HepG2 (cell line): Measurements from ENCODE around the gene DMXL2. TPM values are rescaled to one million over a fixed set of nuclear protein-coding genes. Genes with fewer than 3 reads are reported as not detected.

Source experiments
- ATAC-seq: fragments of 200-7000 bp; cut with Tn5 transposase; 3 replicates; pipeline ENCODE4 v1.9.1; 2020; ENCODE audit warnings: mild to moderate bottlenecking, moderate library complexity
- BruUV-seq: library from RNA; stranded (reverse); fragments of 400-500 nt; replicated peaks from 2 replicates; lab custom pipeline; 2021; lab: Mats Ljungman, UMichigan
- CTCF ChIA-PET: fragments of 300-600 bp; formaldehyde crosslinking; extraction: SDS; loops from one replicate; lab custom pipeline; 2021; ENCODE audit warnings: low total read pairs, inconsistent platforms, low intra/inter-chr PET ratio; lab: Yijun Ruan, JAX
- POLR2A ChIA-PET: fragments of 350-600 bp; sonication (Branson Sonifier 250); formaldehyde crosslinking; loops from one replicate; lab custom pipeline; 2020; ENCODE audit warnings: antibody characterized with exemption, inconsistent platforms; lab: Yijun Ruan, JAX
- DNase-seq: peaks from one replicate; pipeline ENCODE4 v3.0.0-alpha.2; 2015; ENCODE audit warnings: low spot score
- FAIRE-seq: peaks from 3 replicates; lab custom pipeline; 2011; peaks lifted over from hg19 to GRCh38; lab: Jason Lieb, UNC
- H2AFZ ChIP-seq: one replicate; pipeline ENCODE4 v1.6.1; 2011; ENCODE audit warnings: low read length, inconsistent platforms
- H3K27ac ChIP-seq: fragments of 300-600 bp; 3 replicates; pipeline ENCODE4 v1.8.0; 2011; ENCODE audit warnings: mixed run types, mild to moderate bottlenecking, mixed read lengths, low read length, inconsistent platforms; ENCODE audit not compliant: insufficient read depth; ENCODE audit errors: extremely low read length
- H3K27me3 ChIP-seq, 2 experiments: fragments of 200-600 bp in 1 of 2; 2 replicates in 1 of 2; 3 replicates in 1 of 2; pipeline versions ENCODE4 v1.6.0 to v1.8.0; 2011; ENCODE audit warnings: low read length in 2 of 2, mild to moderate bottlenecking in 2 of 2, moderate library complexity in 2 of 2, inconsistent platforms in 1 of 2; ENCODE audit not compliant: insufficient read depth in 2 of 2, control insufficient read depth in 1 of 2
- H3K36me3 ChIP-seq, 2 experiments: fragments of 200-600 bp in 1 of 2; replicated peaks in 1 of 2; 2 replicates in 1 of 2; 3 replicates in 1 of 2; pipeline versions ENCODE4 v1.5.1 to v1.8.0; 2011; ENCODE audit warnings: low read length in 2 of 2, inconsistent platforms in 1 of 2; ENCODE audit not compliant: insufficient read depth in 2 of 2, control insufficient read depth in 1 of 2
- H3K4me1 ChIP-seq: 2 replicates; pipeline ENCODE4 v1.5.1; 2012; ENCODE audit warnings: low read length, inconsistent platforms; ENCODE audit not compliant: insufficient read depth
- H3K4me2 ChIP-seq: 2 replicates; pipeline ENCODE4 v1.6.0; 2011; ENCODE audit warnings: low read depth, low read length, inconsistent platforms
- H3K4me3 ChIP-seq, 3 experiments: fragments of 200-600 bp in 1 of 3; sonication (generic), shearing (Covaris generic) in 1 of 3; replicated peaks in 1 of 3; 2 replicates each; pipeline ENCODE4 v1.5.1; 2011 to 2016; ENCODE audit warnings: low read length in 3 of 3, inconsistent platforms in 2 of 3, low read depth in 2 of 3, mild to moderate bottlenecking in 2 of 3, control low read depth in 1 of 3, mixed read lengths in 1 of 3; ENCODE audit not compliant: insufficient read depth in 1 of 3
- H3K79me2 ChIP-seq: one replicate; pipeline ENCODE4 v1.6.1; 2011; ENCODE audit warnings: low read length, inconsistent platforms; ENCODE audit not compliant: insufficient read depth
- H3K9ac ChIP-seq: 2 replicates; pipeline ENCODE4 v1.6.0; 2011; ENCODE audit warnings: mild to moderate bottlenecking, low read depth, low read length, inconsistent platforms; ENCODE audit not compliant: insufficient read depth
- H3K9me3 ChIP-seq: 2 replicates; pipeline ENCODE4 v1.5.1; 2012; ENCODE audit warnings: mild to moderate bottlenecking, low read length
- H4K20me1 ChIP-seq: 2 replicates; pipeline ENCODE4 v1.6.0; 2011; ENCODE audit warnings: inconsistent platforms, mild to moderate bottlenecking, low read length, moderate library complexity; ENCODE audit not compliant: insufficient read depth
- ERF ChIP-seq: IDR thresholded peaks from 2 replicates; pipeline ENCODE4 v1.6.1; 2018; ENCODE audit warnings: missing biosample characterization, missing genetic modification reagents
- HES4 ChIP-seq: sonication (generic); formaldehyde crosslinking; IDR thresholded peaks from 2 replicates; pipeline ENCODE4 v1.9.0; 2021; ENCODE audit warnings: mild to moderate bottlenecking, missing genetic modification reagents, borderline replicate concordance
- HOXA3 ChIP-seq: sonication (generic); formaldehyde crosslinking; IDR thresholded peaks from 2 replicates; pipeline ENCODE4 v1.5.0; 2020; ENCODE audit warnings: missing genetic modification reagents
- HOXA5 ChIP-seq: sonication (generic); formaldehyde crosslinking; IDR thresholded peaks from 2 replicates; pipeline ENCODE4 v1.4.0; 2020; ENCODE audit warnings: missing genetic modification reagents
- KLF13 ChIP-seq: sonication (generic); formaldehyde crosslinking; IDR thresholded peaks from 2 replicates; pipeline ENCODE4 v1.4.0; 2020; ENCODE audit warnings: mild to moderate bottlenecking, missing genetic modification reagents
- MAFF ChIP-seq: IDR thresholded peaks from 2 replicates; pipeline ENCODE4 v1.6.1; 2011; ENCODE audit warnings: low read depth, low read length, improper control_type of control experiment
- MIXL1 ChIP-seq: IDR thresholded peaks from 2 replicates; pipeline ENCODE4 v1.6.1; 2016
- SALL1 ChIP-seq: sonication (generic); formaldehyde crosslinking; IDR thresholded peaks from 2 replicates; pipeline ENCODE4 v1.8.0; 2022; ENCODE audit warnings: mild to moderate bottlenecking, missing genetic modification reagents
- SUZ12 ChIP-seq: fragments of 150-350 bp; IDR thresholded peaks from 2 replicates; pipeline ENCODE4 v1.6.1; 2014; ENCODE audit warnings: low read depth, low read length
- THYN1 ChIP-seq: sonication (generic); formaldehyde crosslinking; IDR thresholded peaks from 2 replicates; pipeline ENCODE4 v1.8.1; 2023; ENCODE audit warnings: low read depth, mild to moderate bottlenecking, moderate library complexity, missing genetic modification reagents, borderline replicate concordance
- ZNF501 ChIP-seq: sonication (generic); formaldehyde crosslinking; IDR thresholded peaks from 2 replicates; pipeline ENCODE4 v1.5.1; 2020; ENCODE audit warnings: mild to moderate bottlenecking, moderate library complexity, missing genetic modification reagents
- ZNF530 ChIP-seq: sonication (generic); formaldehyde crosslinking; IDR thresholded peaks from 2 replicates; pipeline ENCODE4 v1.5.0; 2020; ENCODE audit warnings: low read depth, mild to moderate bottlenecking, missing genetic modification reagents
- WGBS: methylation state at CpG from one replicate; pipeline ENCODE4 v1.1.6; 2017; ENCODE audit warnings: low lambda C conversion rate; 5-methylcytosine and 5-hydroxymethylcytosine counted together
- in situ Hi-C: cut with HindIII; loops from 2 replicates; pipeline ENCODE4 v1.10.0; 2017; ENCODE audit warnings: low pct_unique_long_range_greater_than_20kb; ENCODE audit not compliant: extremely low pct_ligation_motif_present
- intact Hi-C: fragments of 100-400 bp; cut with micrococcal nuclease; formaldehyde crosslinking; loops from one replicate; pipeline ENCODE4 v1.10.0; 2022; ENCODE audit not compliant: unreplicated experiment
- polyA plus RNA-seq, 8 experiments: library from polyadenylated mRNA; depleted of rRNA in 3 of 8; stranded (reverse) in 7 of 8; unstranded in 1 of 8; fragments of >200 nt; fragmentation: Illumina TruSeq in 4 of 8; extraction: Trizol in 4 of 8; gene quantifications; 2 replicates each; pipeline versions ENCODE4 v1.2.1 to v1.2.3, GENCODE V29; 2011 to 2016; ENCODE audit warnings: low read depth in 4 of 8, missing spikeins in 1 of 8, mixed read lengths in 1 of 8; ENCODE audit not compliant: insufficient read depth in 1 of 8
- total RNA-seq, 5 experiments: library from RNA; depleted of rRNA; stranded (reverse); fragments of >200 nt; fragmentation: Illumina TruSeq; extraction: Trizol; gene quantifications; 2 replicates each; pipeline ENCODE4 v1.2.3, GENCODE V29; 2016; ENCODE audit warnings: low read depth in 1 of 5
- TF ChIP-seq, protein P1 (sequence below): sonication (generic); formaldehyde crosslinking; IDR thresholded peaks from 2 replicates; pipeline ENCODE4 v1.8.1; 2023; ENCODE audit warnings: mild to moderate bottlenecking, inconsistent platforms, moderate library complexity, missing genetic modification reagents, borderline replicate concordance
- TF ChIP-seq, protein P2 (sequence below): fragments of 450-650 bp; IDR thresholded peaks from 2 replicates; pipeline ENCODE4 v1.6.1; 2016
- TF ChIP-seq, protein P3 (sequence below): sonication (generic); formaldehyde crosslinking; IDR thresholded peaks from 2 replicates; pipeline ENCODE4 v1.5.0; 2020; ENCODE audit warnings: missing genetic modification reagents
- TF ChIP-seq, protein P4 (sequence below): sonication (generic); formaldehyde crosslinking; conservative IDR thresholded peaks from 2 replicates; pipeline ENCODE4 v1.4.0; 2020; ENCODE audit warnings: missing genetic modification reagents

Gene DMXL2
- total and polyA plus RNA-seq, 2 of the 13 experiments (the other 11 are each of a cell fraction or from before 2014, with no cell fraction given), result 11.6 to 15.3 TPM

DNA sequence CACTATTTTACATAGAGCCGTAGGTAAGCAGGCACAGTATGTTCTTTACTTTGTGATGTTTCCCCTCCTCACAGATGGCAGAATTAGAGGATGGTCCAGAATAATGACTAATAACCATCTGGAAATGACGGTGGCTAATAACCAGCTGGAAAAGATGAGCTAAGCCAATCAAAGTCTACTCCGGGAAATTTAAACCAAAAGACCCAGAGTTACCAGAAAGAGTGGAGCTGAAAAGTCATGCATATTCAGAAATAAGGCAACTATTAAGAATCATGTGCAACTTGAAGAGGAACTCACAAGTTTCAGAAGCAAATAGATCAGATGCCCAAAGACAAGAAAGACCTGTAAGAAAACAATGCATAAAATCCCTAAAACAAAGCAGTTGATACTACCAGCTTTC, 33.6 kb downstream of the DMXL2 start:
- FAIRE-seq, result no peak
- H3K4me3 ChIP-seq, result no peak overlapping the region
- TF ChIP-seq THYN1 (CRISPR knock-in tag) (no peak), SUZ12 (no peak), SALL1 (CRISPR knock-in tag) (no peak), HOXA3 (CRISPR knock-in tag) (no peak), ERF (no peak)
- TF ChIP-seq, protein P1, sequence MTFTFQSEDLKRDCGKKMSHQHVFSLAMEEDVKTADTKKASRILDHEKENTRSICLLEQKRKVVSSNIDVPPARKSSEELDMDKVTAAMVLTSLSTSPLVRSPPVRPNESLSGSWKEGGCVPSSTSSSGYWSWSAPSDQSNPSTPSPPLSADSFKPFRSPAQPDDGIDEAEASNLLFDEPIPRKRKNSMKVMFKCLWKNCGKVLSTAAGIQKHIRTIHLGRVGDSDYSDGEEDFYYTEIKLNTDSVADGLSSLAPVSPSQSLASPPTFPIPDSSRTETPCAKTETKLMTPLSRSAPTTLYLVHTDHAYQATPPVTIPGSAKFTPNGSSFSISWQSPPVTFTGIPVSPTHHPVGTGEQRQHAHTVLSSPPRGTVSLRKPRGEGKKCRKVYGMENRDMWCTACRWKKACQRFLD (CRISPR knock-in tag), result no peak
- TF ChIP-seq, all 625 proteins: peak for 0
- ChIA-PET CTCF (no interaction called here), POLR2A (no interaction called here)
- intact Hi-C loops, result no loop called here
- no TSS peak for BruUV-seq
- Histone ChIP-seq H2AFZ (no peak overlapping the region), H3K4me2 (no peak overlapping the region), H3K9ac (no peak overlapping the region), H4K20me1 (no peaks in the 10 kb centered on the region), H3K79me2 (no peaks in the 10 kb centered on the region), H3K4me1 (peaks cover 8% of the 10 kb centered on the region), H3K27me3 (no peaks in the 10 kb centered on the region), H3K9me3 (no peaks in the 10 kb centered on the region), H3K27ac (no peak overlapping the region), H3K36me3 (no peaks in the 10 kb centered on the region)
- in situ Hi-C loops, result no loop called here
- ATAC-seq (no peak), DNase-seq (no peak)
- WGBS, result 95% methylated on average over 3 of the region's 3 CpGs

DNA sequence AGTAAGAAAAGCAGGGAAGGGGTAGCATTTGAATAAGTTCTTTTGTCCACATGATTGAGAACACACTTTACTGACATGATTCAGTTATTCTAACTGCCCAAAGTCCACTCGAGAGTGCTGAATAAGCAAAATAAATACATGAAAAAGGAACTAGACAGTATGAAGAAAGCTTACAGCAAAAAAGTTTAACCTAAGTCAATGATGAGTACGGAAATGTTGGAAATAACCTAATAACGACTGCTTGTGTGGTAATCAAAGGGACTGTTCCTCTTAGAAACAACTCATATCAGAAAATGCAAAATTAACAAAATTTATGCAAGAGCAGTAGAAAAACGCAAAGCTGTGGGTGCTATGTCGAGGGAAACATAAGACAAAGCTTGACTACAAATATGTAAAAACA, 36.6 kb downstream of the DMXL2 start:
- no peak overlapping the region for H3K9ac ChIP-seq
- peaks cover 8% of the 10 kb centered on the region for H3K4me1 ChIP-seq
- no peak for FAIRE-seq
- intact Hi-C loops (no loop called here), in situ Hi-C loops (no loop called here)
- no peaks in the 10 kb centered on the region for H3K79me2 ChIP-seq
- H3K27me3 ChIP-seq, result no peaks in the 10 kb centered on the region
- ChIA-PET CTCF (no interaction called here), POLR2A (no interaction called here)
- H4K20me1 ChIP-seq, result no peaks in the 10 kb centered on the region
- ATAC-seq, result no peak
- H3K36me3 ChIP-seq, result no peaks in the 10 kb centered on the region
- no peak overlapping the region for H3K27ac ChIP-seq
- no peak overlapping the region for H3K4me3 ChIP-seq
- no peak overlapping the region for H3K4me2 ChIP-seq
- no TSS peak for BruUV-seq
- no peak overlapping the region for H2AFZ ChIP-seq
- peak; percentile 23 for DNase-seq
- no peaks in the 10 kb centered on the region for H3K9me3 ChIP-seq
- WGBS, result 71% methylated on average over 5 of the region's 5 CpGs
- TF ChIP-seq, protein P2, sequence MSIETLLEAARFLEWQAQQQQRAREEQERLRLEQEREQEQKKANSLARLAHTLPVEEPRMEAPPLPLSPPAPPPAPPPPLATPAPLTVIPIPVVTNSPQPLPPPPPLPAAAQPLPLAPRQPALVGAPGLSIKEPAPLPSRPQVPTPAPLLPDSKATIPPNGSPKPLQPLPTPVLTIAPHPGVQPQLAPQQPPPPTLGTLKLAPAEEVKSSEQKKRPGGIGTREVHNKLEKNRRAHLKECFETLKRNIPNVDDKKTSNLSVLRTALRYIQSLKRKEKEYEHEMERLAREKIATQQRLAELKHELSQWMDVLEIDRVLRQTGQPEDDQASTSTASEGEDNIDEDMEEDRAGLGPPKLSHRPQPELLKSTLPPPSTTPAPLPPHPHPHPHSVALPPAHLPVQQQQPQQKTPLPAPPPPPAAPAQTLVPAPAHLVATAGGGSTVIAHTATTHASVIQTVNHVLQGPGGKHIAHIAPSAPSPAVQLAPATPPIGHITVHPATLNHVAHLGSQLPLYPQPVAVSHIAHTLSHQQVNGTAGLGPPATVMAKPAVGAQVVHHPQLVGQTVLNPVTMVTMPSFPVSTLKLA, result no peak
- TF ChIP-seq KLF13 (CRISPR knock-in tag), result no peak
- no peak for TF ChIP-seq ZNF530 (CRISPR knock-in tag)
- no peak for TF ChIP-seq ZNF501 (CRISPR knock-in tag)
- no peak for TF ChIP-seq HES4 (CRISPR knock-in tag)
- TF ChIP-seq MAFF, result peak; percentile 98
- TF ChIP-seq HOXA5 (CRISPR knock-in tag), result no peak
- TF ChIP-seq, protein P3, sequence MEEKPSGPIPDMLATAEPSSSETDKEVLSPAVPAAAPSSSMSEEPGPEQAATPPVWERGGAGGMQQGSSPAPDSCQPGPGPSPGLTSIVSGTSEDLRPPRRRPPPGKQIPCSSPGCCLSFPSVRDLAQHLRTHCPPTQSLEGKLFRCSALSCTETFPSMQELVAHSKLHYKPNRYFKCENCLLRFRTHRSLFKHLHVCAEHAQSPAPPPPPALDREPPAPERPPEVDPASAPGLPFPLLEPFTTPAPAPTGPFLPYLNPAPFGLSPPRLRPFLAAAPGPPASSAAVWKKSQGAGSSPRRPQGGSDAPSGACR (CRISPR knock-in tag), result no peak
- TF ChIP-seq, protein P4, sequence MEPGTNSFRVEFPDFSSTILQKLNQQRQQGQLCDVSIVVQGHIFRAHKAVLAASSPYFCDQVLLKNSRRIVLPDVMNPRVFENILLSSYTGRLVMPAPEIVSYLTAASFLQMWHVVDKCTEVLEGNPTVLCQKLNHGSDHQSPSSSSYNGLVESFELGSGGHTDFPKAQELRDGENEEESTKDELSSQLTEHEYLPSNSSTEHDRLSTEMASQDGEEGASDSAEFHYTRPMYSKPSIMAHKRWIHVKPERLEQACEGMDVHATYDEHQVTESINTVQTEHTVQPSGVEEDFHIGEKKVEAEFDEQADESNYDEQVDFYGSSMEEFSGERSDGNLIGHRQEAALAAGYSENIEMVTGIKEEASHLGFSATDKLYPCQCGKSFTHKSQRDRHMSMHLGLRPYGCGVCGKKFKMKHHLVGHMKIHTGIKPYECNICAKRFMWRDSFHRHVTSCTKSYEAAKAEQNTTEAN, result no peak
- TF ChIP-seq MIXL1, result no peak
